OCI-LY3 (cell line): ENCODE data around the gene DDX5.

ENCODE experiments used
- H2AFZ ChIP-seq: fragments of 200-600, 300-600 bp; shearing (Covaris generic); 2 replicates; pipeline ENCODE4 v1.6.0; 2014; ENCODE audit warnings: antibody characterized with exemption, low read depth, low read length
- H3K27ac ChIP-seq: fragments of 200-600, 300-600 bp; sonication (generic); 2 replicates; pipeline ENCODE4 v1.5.1; 2014; ENCODE audit warnings: mild to moderate bottlenecking, low read length, moderate library complexity, mixed read lengths
- H3K27me3 ChIP-seq: fragments of 200-600, 300-600 bp; sonication (generic); 2 replicates; pipeline ENCODE4 v1.6.1; 2014; ENCODE audit warnings: low read depth, low read length, mixed read lengths
- H3K36me3 ChIP-seq: fragments of 200-600, 300-600 bp; sonication (generic); replicated peaks from 2 replicates; pipeline ENCODE3; 2014; ENCODE audit warnings: low read depth, low read length, mixed read lengths
- H3K4me1 ChIP-seq: fragments of 300-600, 200-600 bp; sonication (generic); 2 replicates; pipeline ENCODE4 v1.6.1; 2014; ENCODE audit warnings: low read length, mixed read lengths
- H3K4me2 ChIP-seq: fragments of 200-600, 300-600 bp; sonication (generic); 2 replicates; pipeline ENCODE4 v1.6.1; 2014; ENCODE audit warnings: low read length, mixed read lengths
- H3K4me3 ChIP-seq: fragments of 300-600, 200-600 bp; sonication (generic); 2 replicates; pipeline ENCODE4 v1.5.1; 2014; ENCODE audit warnings: antibody characterized with exemption, mild to moderate bottlenecking, low read length, moderate library complexity
- H3K79me2 ChIP-seq: fragments of 300-600, 200-600 bp; shearing (Covaris generic); 2 replicates; pipeline ENCODE4 v1.6.1; 2014; ENCODE audit warnings: mild to moderate bottlenecking, low read length, mixed read lengths
- H3K9ac ChIP-seq: fragments of 300-600, 200-600 bp; shearing (Covaris generic); 2 replicates; pipeline ENCODE4 v1.6.0; 2014; ENCODE audit warnings: mild to moderate bottlenecking, low read length, moderate library complexity
- H3K9me3 ChIP-seq: fragments of 200-600, 300-600 bp; shearing (Covaris generic); 2 replicates; pipeline ENCODE4 v1.6.1; 2014; ENCODE audit warnings: low read length, mixed read lengths; ENCODE audit not compliant: insufficient read depth
- H4K20me1 ChIP-seq: fragments of 200-600, 300-600 bp; sonication (generic); 2 replicates; pipeline ENCODE4 v1.6.1; 2016; ENCODE audit warnings: low read length, mixed read lengths; ENCODE audit not compliant: insufficient read depth
- CTCF ChIP-seq: fragments of 200-600, 300-600 bp; sonication (generic); IDR thresholded peaks from 2 replicates; pipeline ENCODE4 v1.5.1; 2014; ENCODE audit warnings: antibody characterized with exemption, low read length, low read depth
- EZH2phosphoT487 ChIP-seq: fragments of 200-600 bp; shearing (Covaris generic); IDR thresholded peaks from 2 replicates; pipeline ENCODE4 v1.6.1; 2018; ENCODE audit warnings: antibody characterized with exemption, mixed run types, low read depth

The DDX5 gene

GRCh38 chr17:64502021-64502420 lies 4.1 kb downstream of the DDX5 start:
- Histone ChIP-seq H3K4me1 (peaks cover 34% of the 10 kb centered on the region), H3K79me2 (peaks cover 71% of the 10 kb centered on the region), H3K27me3 (no peaks in the 10 kb centered on the region), H4K20me1 (peaks cover 16% of the 10 kb centered on the region), H3K36me3 (peaks cover 72% of the 10 kb centered on the region), H3K9me3 (no peaks in the 10 kb centered on the region), H3K4me2 (no peak overlapping the region), H2AFZ (no peak overlapping the region), H3K9ac (no peak overlapping the region), H3K4me3 (no peak overlapping the region), H3K27ac (no peak overlapping the region)
- no peak for TF ChIP-seq CTCF
- TF ChIP-seq EZH2phosphoT487: no peak

- no peaks in the 10 kb centered on the region for H3K27me3 ChIP-seq
- no peak for TF ChIP-seq EZH2phosphoT487
- no peak for TF ChIP-seq CTCF
- H3K27ac ChIP-seq: no peak overlapping the region
- no peaks in the 10 kb centered on the region for H3K9me3 ChIP-seq
- no peak overlapping the region for H3K4me3 ChIP-seq
- no peak overlapping the region for H3K4me2 ChIP-seq
- H2AFZ ChIP-seq: no peak overlapping the region
- H3K4me1 ChIP-seq: peaks cover 34% of the 10 kb centered on the region
- peaks cover 74% of the 10 kb centered on the region for H3K79me2 ChIP-seq
- H3K36me3 ChIP-seq: peaks cover 72% of the 10 kb centered on the region
- H3K9ac ChIP-seq: no peak overlapping the region
- peaks cover 16% of the 10 kb centered on the region for H4K20me1 ChIP-seq
These were observed 5.0 kb downstream of the DDX5 start for GRCh38 chr17:64500862-64501765.

GRCh38 chr17:64500487-64500859 lies 5.6 kb downstream of the DDX5 start:
- Histone ChIP-seq H3K9ac (no peak overlapping the region), H3K36me3 (peaks cover 70% of the 10 kb centered on the region), H3K9me3 (no peaks in the 10 kb centered on the region), H3K4me1 (peaks cover 37% of the 10 kb centered on the region), H3K4me3 (no peak overlapping the region), H4K20me1 (peaks cover 16% of the 10 kb centered on the region), H3K27ac (no peak overlapping the region), H3K4me2 (no peak overlapping the region), H2AFZ (no peak overlapping the region), H3K27me3 (no peaks in the 10 kb centered on the region), H3K79me2 (peaks cover 74% of the 10 kb centered on the region)
- no peak for TF ChIP-seq CTCF
- no peak for TF ChIP-seq EZH2phosphoT487

- Histone ChIP-seq H3K4me2 (no peak overlapping the region), H3K36me3 (peaks cover 67% of the 10 kb centered on the region), H4K20me1 (peaks cover 13% of the 10 kb centered on the region), H3K9ac (no peak overlapping the region), H3K4me3 (no peak overlapping the region), H3K27ac (no peak overlapping the region), H3K9me3 (no peaks in the 10 kb centered on the region), H3K79me2 (peaks cover 74% of the 10 kb centered on the region), H3K27me3 (no peaks in the 10 kb centered on the region), H3K4me1 (peaks cover 42% of the 10 kb centered on the region), H2AFZ (no peak overlapping the region)
- TF ChIP-seq CTCF (no peak), EZH2phosphoT487 (no peak)
These were observed 6.1 kb downstream of the DDX5 start for GRCh38 chr17:64499805-64500486.
